H9 (cell line): ENCODE measurements around the gene PACS1. TPM values are rescaled to one million over a fixed set of nuclear protein-coding genes. Genes with fewer than 3 reads are reported as not detected.

Source experiments
- DNase-seq: peaks from one replicate; pipeline ENCODE4 v3.0.0-alpha.2; 2017
- H2AFZ ChIP-seq: one replicate; pipeline ENCODE4 v1.6.1; 2013; ENCODE audit warnings: mild to moderate bottlenecking, low read length, control low read depth, moderate library complexity
- H2AK5ac ChIP-seq: 2 replicates; pipeline ENCODE4 v1.6.1; 2013; ENCODE audit warnings: low read length, control low read depth, mixed read lengths; ENCODE audit not compliant: insufficient read length
- H2BK120ac ChIP-seq: one replicate; pipeline ENCODE4 v1.6.1; 2013; ENCODE audit warnings: low read depth, mild to moderate bottlenecking, low read length, control low read depth, inconsistent platforms; ENCODE audit not compliant: poor library complexity, severe bottlenecking
- H2BK12ac ChIP-seq: 2 replicates; pipeline ENCODE4 v1.6.1; 2013; ENCODE audit warnings: low read length, control low read depth, mixed read lengths, low read depth; ENCODE audit not compliant: insufficient read length
- H2BK15ac ChIP-seq: 2 replicates; pipeline ENCODE4 v1.6.1; 2013; ENCODE audit warnings: low read depth, low read length, control low read depth
- H2BK20ac ChIP-seq: one replicate; pipeline ENCODE4 v1.6.1; 2013; ENCODE audit warnings: low read depth, mild to moderate bottlenecking, low read length, control low read depth, inconsistent platforms; ENCODE audit not compliant: poor library complexity, severe bottlenecking
- H2BK5ac ChIP-seq: 2 replicates; pipeline ENCODE4 v1.6.1; 2013; ENCODE audit warnings: low read length, control low read depth, mixed read lengths; ENCODE audit not compliant: insufficient read length
- H3K14ac ChIP-seq: 2 replicates; pipeline ENCODE4 v1.6.1; 2013; ENCODE audit warnings: low read length, control low read depth; ENCODE audit not compliant: insufficient read depth
- H3K18ac ChIP-seq: 2 replicates; pipeline ENCODE4 v1.6.1; 2013; ENCODE audit warnings: low read depth, mild to moderate bottlenecking, mixed read lengths, low read length, control low read depth; ENCODE audit not compliant: insufficient read length
- H3K23ac ChIP-seq: 2 replicates; pipeline ENCODE4 v1.6.1; 2013; ENCODE audit warnings: low read length, control low read depth, mixed read lengths, low read depth; ENCODE audit not compliant: insufficient read length
- H3K23me2 ChIP-seq: 2 replicates; pipeline ENCODE4 v1.6.1; 2013; ENCODE audit warnings: low read depth, mild to moderate bottlenecking, mixed read lengths, low read length, control low read depth; ENCODE audit not compliant: insufficient read length, poor library complexity, severe bottlenecking
- H3K27ac ChIP-seq: 2 replicates; pipeline ENCODE4 v1.5.1; 2013; ENCODE audit warnings: low read length, control low read depth, mixed read lengths, low read depth; ENCODE audit not compliant: insufficient read length
- H3K27me3 ChIP-seq: 2 replicates; pipeline ENCODE4 v1.6.1; 2013; ENCODE audit warnings: low read length, control low read depth, inconsistent platforms; ENCODE audit not compliant: insufficient read depth
- H3K4ac ChIP-seq: 2 replicates; pipeline ENCODE4 v1.6.1; 2013; ENCODE audit warnings: low read depth, mild to moderate bottlenecking, control low read depth, inconsistent platforms, low read length, moderate library complexity
- H3K4me1 ChIP-seq: 2 replicates; pipeline ENCODE4 v1.6.1; 2013; ENCODE audit warnings: low read length, control low read depth, inconsistent platforms; ENCODE audit not compliant: insufficient read depth
- H3K4me2 ChIP-seq: 2 replicates; pipeline ENCODE4 v1.6.1; 2013; ENCODE audit warnings: low read length, control low read depth, mixed read lengths; ENCODE audit not compliant: insufficient read length, insufficient read depth
- H3K56ac ChIP-seq: 2 replicates; pipeline ENCODE4 v1.6.1; 2013; ENCODE audit warnings: low read depth, mild to moderate bottlenecking, mixed read lengths, low read length, control low read depth; ENCODE audit not compliant: insufficient read length
- H3K79me1 ChIP-seq: 2 replicates; pipeline ENCODE4 v1.6.1; 2013; ENCODE audit warnings: low read depth, mild to moderate bottlenecking, moderate library complexity, low read length, control low read depth, inconsistent platforms; ENCODE audit not compliant: insufficient read depth, poor library complexity, severe bottlenecking
- H3K79me2 ChIP-seq: 2 replicates; pipeline ENCODE4 v1.6.1; 2013; ENCODE audit warnings: low read length, control low read depth, inconsistent platforms; ENCODE audit not compliant: insufficient read depth
- H3K9ac ChIP-seq: 2 replicates; pipeline ENCODE4 v1.6.1; 2013; ENCODE audit warnings: low read length, control low read depth, mixed read lengths; ENCODE audit not compliant: insufficient read length; ENCODE audit errors: extremely low read depth
- H3K9me3 ChIP-seq: one replicate; pipeline ENCODE4 v1.6.1; 2013; ENCODE audit warnings: low read depth, low read length, inconsistent platforms; ENCODE audit not compliant: control insufficient read depth
- H3T11ph ChIP-seq: one replicate; pipeline ENCODE4 v1.6.1; 2013; ENCODE audit warnings: mild to moderate bottlenecking, low read length, control low read depth, inconsistent platforms
- H4K20me1 ChIP-seq: one replicate; pipeline ENCODE4 v1.6.1; 2013; ENCODE audit not compliant: control insufficient read depth, insufficient read length, insufficient read depth
- H4K5ac ChIP-seq: 2 replicates; pipeline ENCODE4 v1.6.1; 2013; ENCODE audit warnings: low read depth, mild to moderate bottlenecking, mixed read lengths, low read length, control low read depth; ENCODE audit not compliant: insufficient read length
- H4K8ac ChIP-seq: replicated peaks from 2 replicates; pipeline ENCODE4 v1.6.1; 2013; ENCODE audit warnings: low read length, control low read depth, mixed read lengths, low read depth; ENCODE audit not compliant: insufficient read length
- H4K91ac ChIP-seq: 2 replicates; pipeline ENCODE4 v1.6.1; 2013; ENCODE audit warnings: low read depth, mild to moderate bottlenecking, moderate library complexity, mixed read lengths, low read length, control low read depth; ENCODE audit not compliant: insufficient read length
- H3K27ac Mint-ChIP-seq, 3 experiments: 2 replicates in 2 of 3; 3 replicates in 1 of 3; pipeline ENCODE4 v1.8.0; 2020 to 2021; ENCODE audit warnings: mixed read lengths in 3 of 3, mild to moderate bottlenecking in 1 of 3, moderate library complexity in 1 of 3
- H3K27me3 Mint-ChIP-seq: 2 replicates; pipeline ENCODE4 v1.8.0; 2021; ENCODE audit warnings: low read depth, mild to moderate bottlenecking, moderate library complexity, mixed read lengths
- H3K36me3 Mint-ChIP-seq, 3 experiments: 2 replicates in 2 of 3; 3 replicates in 1 of 3; pipeline ENCODE4 v1.8.0; 2020 to 2021; ENCODE audit warnings: low read depth in 3 of 3, mixed read lengths in 3 of 3; ENCODE audit not compliant: insufficient read depth in 1 of 3
- H3K4me1 Mint-ChIP-seq, 2 experiments: 2 replicates each; pipeline ENCODE4 v1.8.0; 2020; ENCODE audit warnings: mixed read lengths in 2 of 2
- H3K4me3 Mint-ChIP-seq, 2 experiments: 2 replicates in 1 of 2; 3 replicates in 1 of 2; pipeline ENCODE4 v1.8.0; 2020 to 2021; ENCODE audit warnings: mild to moderate bottlenecking in 2 of 2, mixed read lengths in 2 of 2, moderate library complexity in 1 of 2
- H3K9me3 Mint-ChIP-seq, 2 experiments: 2 replicates in 1 of 2; 3 replicates in 1 of 2; pipeline ENCODE4 v1.8.0; 2020; ENCODE audit warnings: mild to moderate bottlenecking in 2 of 2, mixed read lengths in 2 of 2, moderate library complexity in 1 of 2
- CTCF ChIP-seq: fragments of 200-600 bp; sonication (generic); conservative IDR thresholded peaks from 3 replicates; pipeline ENCODE4 v1.8.0; 2021; ENCODE audit warnings: antibody characterized with exemption, mild to moderate bottlenecking
- WGBS: extraction: QIAGEN DNeasy Blood & Tissue Kit; methylation state at CpG from one replicate; pipeline ENCODE4 v1.1.7; 2013; ENCODE audit warnings: missing lambda C conversion rate, low lambda C conversion rate, mixed read lengths; ENCODE audit not compliant: insufficient read length; ENCODE audit errors: extremely low coverage; 5-methylcytosine and 5-hydroxymethylcytosine counted together
- total RNA-seq: library from RNA; stranded (reverse); gene quantifications from 2 replicates; pipeline ENCODE4 v1.2.1, GENCODE V29; 2021

Gene PACS1
- total RNA-seq, 1 experiment from 2014 or later, result 35.5 TPM

- H4K91ac ChIP-seq, result no peak overlapping the region
- H3K4me3 Mint-ChIP-seq, result no peak overlapping the region
These were observed 7.7 kb upstream of the PACS1 start for GRCh38 chr11:66062408-66062807.

More at GRCh38 chr11:66062408-66062807, 7.7 kb upstream of the PACS1 start:
- Histone ChIP-seq H3K79me1 (no peaks in the 10 kb centered on the region), H4K5ac (no peak overlapping the region), H2AFZ (no peak overlapping the region), H3T11ph (no peak overlapping the region), H3K4ac (no peak overlapping the region), H3K23ac (no peak overlapping the region), H2BK5ac (no peak overlapping the region), H2BK12ac (no peak overlapping the region), H3K56ac (no peak overlapping the region), H3K4me2 (no peak overlapping the region), H3K4me1 (no peaks in the 10 kb centered on the region), H3K27ac (no peak overlapping the region), H2BK15ac (no peak overlapping the region), H2BK120ac (no peak overlapping the region), H4K20me1 (no peaks in the 10 kb centered on the region), H4K8ac (no peak overlapping the region), H2BK20ac (no peak overlapping the region), H3K18ac (no peak overlapping the region), H3K9me3 (no peaks in the 10 kb centered on the region), H3K14ac (no peak overlapping the region), H3K79me2 (no peaks in the 10 kb centered on the region), H3K23me2 (no peaks in the 10 kb centered on the region), H3K27me3 (no peaks in the 10 kb centered on the region), H3K9ac (no peak overlapping the region), H2AK5ac (no peak overlapping the region)
- WGBS, result no CpG with 5 or more reads among the region's 2 CpGs
- H3K9me3 Mint-ChIP-seq, result no peaks in the 10 kb centered on the region
- no peak for DNase-seq
- H3K27ac Mint-ChIP-seq, result no peak overlapping the region
- TF ChIP-seq CTCF, result no peak
- H3K27me3 Mint-ChIP-seq, result no peaks in the 10 kb centered on the region
- no peaks in the 10 kb centered on the region for H3K4me1 Mint-ChIP-seq
- peaks cover 72 to 97% (median 95%) of the 10 kb centered on the region in 3 experiments for H3K36me3 Mint-ChIP-seq
